GM04504 (cell line): ENCODE results near the gene CKB.

Source experiments
- DNase-seq: peaks from one replicate; pipeline ENCODE4 v3.0.0-alpha.2; 2012; ENCODE audit warnings: low read depth

The CKB gene

DNA sequence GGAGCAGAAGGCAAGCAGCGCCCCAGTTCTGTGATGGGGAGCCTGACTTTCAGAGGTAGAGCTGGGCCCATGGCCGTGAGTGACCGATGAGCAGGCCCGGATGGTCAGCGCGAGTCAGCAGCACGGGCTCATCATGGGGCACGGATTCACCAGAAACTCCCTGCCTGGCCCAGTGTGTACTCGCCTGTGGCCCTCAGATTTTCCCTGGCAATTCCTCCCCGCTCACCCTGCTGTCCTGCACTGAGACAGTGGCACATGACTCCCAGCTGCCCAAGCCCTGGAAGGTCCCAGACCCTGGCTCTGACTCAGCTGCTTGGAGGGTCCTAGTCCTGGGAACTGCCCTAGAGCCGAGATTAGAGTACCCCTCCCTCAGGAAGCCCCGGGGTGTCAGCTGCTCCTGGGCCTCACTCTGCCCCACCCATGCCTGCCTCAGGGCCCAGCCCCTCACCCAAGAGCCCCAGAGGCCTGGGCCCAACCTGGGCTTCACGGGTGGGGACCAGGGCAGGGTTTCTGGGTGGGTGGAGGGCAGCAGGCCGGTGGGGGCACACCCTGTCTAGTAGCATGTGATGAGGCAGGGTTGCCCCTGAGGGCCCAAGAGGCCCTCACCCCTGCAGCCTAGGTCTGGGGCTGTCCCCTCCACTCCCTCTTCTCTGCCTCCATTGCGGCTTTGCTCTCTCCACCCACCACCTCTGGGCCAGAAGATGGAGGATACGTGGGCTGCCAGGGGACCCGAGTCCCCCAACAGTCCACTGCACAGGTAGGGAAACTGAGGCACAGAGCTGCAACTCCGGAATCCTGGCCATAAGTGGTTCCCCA lies 14.8 kb upstream of the CKB start:
- DNase-seq: no peak

DNA sequence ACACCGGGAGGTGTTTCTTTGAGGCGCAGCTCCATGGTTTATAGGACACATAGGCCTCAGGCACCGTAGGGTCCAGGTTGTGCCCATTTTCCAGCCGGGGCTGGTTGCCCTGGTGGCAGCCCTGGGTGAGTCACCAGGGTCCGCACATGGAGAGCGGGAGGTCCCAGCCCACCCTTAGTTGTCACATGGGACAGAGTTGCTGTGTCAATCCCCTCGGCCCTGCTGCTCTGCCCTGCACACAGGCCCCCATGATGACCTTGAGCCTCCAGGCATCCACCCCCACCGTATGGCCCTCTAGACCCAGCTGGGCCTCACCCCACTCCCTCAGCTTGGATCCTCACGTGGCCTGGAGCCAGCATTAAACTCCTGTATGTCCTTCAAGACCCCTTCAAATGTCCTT lies 14.1 kb upstream of the CKB start:
- DNase-seq: no peak

DNA sequence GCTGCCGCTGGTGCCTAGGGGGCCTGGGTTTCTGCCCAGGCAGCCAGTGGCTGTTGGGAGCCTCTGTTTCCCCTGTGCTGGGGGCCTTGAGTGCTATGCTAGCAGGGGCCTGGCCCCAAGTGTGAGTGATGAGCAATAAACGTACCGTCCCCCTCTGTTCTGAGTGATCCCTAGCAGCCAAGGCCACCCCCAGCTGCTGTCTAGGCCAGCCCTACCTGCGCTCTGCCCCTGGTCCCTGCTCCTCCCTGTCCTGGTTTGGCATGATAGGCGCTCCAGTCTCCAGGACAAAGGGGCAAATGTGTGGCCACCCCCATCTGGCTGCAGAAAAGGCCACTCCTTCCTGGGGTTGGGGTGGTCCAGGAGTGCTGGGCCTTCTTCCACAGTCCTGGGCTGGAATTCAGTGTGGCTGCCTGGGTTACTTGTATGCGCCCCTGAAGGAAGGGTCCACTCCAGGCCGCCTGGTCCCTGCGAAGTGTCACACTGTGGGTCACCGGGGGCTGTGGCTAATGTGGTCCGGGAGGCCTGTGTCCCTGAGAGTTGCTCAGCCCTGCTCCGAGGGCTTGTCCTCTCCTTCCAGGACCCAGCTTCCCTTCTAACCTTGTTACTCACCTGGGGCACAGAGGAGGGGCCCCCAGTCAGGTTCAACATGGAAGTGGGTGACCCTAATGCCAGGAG lies 13.4 kb upstream of the CKB start:
- no peak for DNase-seq

DNA sequence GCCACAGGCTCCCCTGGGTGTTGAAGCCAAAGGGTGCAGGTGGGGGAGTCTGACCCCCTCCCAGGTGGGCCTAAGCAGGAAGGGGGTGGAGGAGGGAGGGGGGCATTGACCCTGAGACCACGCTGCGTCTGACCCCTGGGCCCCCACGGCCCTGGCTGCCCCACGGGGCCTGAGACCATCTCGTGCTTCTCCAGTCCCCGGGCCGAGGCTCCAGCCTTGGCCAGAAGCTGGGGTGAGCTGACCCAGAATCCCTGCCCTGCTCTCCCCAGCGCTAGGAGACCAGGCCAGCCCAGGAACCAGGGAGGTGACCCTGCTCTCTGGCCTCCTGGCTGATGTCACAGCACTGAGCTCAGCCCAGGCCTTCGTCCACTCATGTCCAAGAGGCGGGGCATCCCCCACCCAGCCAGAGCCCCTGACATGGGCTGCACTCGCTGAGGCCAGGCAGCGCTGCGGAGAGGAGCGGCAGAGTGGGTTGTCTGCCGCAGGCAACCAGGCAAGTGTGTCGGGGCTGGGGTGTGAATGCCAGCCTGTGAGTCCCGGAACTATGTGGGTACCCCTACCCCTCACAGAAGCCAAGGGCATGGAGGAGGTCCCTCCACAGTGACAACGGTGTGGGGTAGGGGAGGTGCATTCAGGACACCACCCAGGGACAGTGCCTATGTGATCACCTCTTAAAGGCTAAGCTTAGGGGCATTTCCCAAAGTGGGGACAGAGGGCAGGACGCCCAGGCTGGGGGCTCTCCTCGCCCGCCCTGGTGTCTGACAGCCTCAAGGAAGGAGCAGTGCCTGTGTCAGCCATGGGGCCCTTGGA lies 12.7 kb upstream of the CKB start:
- no peak for DNase-seq

DNA sequence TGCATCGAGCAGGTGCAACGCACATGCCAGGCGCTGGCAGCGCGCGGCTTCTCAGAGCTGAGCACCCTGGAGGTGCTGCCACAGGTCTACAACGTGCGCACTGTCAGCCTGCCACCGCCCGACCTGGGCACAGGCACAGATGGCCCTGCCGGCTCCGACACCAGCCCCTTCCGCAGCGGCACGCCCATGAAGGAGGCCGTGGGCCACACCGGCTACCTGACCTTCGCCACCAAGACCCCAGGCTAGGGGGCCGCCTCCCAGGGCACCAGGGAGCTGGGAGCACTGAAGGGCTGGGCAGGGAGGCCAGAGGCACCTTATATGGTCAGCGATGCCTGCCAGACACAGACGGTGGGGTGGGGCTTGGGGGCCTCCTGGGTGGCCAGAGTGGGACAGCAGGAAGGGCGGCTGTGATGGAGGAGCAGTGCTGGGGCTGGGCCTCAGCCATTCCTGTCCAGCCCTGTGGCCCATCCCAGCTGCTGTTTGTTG lies 12.0 kb upstream of the CKB start:
- no peak for DNase-seq

DNA sequence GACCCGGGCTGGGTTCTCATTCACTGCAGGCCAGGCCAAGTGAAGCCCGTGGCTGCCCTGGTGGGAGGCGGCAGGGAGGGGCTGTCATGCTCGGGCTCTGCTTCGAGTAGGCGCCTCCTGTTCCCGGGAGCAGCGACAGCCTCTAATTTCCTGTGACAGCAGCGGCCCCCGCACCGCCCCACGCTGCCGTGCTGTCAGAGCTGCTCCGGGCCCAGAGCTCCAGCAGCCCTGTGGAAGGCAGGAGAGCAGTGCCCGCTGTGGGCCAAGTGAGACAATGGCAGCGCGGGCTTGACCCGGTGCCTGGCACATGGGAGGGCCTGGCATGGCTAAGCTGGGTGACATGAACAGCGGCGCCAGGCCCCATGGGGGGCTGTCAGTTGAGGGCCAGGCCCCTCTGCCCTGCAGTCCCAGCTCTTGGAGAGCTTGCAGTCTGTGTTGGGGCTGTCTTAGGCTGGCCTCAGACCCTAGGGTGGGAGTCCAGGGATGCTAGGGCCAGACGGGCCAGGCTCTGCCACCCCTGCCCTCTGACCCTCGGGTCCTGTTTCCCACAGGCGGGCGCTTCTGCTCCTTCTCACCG lies 11.5 kb upstream of the CKB start:
- no peak for DNase-seq

DNA sequence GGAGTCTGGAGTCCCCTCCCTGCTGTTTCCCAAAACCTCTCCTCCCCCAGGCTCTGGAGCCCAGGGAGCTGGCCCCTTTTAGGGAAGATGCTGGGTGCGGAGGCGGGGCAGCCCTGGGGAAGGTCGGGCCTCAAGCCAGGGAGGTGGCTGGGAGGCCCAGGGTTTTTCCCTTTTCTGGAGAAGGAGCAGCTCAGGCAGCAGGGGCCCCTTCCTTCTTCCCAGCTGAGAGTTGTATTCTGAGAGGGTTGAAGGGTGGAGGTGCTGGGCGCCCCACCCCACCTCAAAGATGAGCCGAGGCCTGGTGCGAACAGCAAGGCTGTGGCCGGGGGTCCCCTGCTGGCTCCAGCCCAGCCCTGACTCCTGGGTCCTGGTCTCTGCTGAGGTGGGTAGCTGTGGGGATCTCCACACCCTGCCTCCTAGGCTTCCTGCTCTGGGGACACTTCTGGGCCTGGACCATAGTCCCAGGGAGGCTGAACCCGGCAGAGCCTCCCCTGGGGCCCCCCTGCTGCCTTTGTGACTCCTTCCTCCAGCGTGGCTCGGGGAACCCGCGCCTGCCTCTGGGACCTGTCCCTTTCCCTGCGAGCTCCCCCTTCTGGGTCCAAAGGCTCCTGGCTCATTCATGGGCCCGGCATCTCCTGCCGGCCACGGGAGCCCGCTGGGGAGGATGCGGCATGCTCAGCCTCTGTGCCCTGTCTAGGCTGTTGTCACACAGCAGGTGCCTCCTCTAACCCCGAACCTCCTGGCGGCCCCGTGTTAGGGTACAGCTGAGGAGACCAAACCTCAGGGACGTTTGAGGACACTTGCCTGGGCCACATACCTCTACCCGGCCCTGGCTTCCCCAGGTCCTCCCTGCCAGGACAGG lies 10.7 kb upstream of the CKB start:
- DNase-seq: no peak

DNA sequence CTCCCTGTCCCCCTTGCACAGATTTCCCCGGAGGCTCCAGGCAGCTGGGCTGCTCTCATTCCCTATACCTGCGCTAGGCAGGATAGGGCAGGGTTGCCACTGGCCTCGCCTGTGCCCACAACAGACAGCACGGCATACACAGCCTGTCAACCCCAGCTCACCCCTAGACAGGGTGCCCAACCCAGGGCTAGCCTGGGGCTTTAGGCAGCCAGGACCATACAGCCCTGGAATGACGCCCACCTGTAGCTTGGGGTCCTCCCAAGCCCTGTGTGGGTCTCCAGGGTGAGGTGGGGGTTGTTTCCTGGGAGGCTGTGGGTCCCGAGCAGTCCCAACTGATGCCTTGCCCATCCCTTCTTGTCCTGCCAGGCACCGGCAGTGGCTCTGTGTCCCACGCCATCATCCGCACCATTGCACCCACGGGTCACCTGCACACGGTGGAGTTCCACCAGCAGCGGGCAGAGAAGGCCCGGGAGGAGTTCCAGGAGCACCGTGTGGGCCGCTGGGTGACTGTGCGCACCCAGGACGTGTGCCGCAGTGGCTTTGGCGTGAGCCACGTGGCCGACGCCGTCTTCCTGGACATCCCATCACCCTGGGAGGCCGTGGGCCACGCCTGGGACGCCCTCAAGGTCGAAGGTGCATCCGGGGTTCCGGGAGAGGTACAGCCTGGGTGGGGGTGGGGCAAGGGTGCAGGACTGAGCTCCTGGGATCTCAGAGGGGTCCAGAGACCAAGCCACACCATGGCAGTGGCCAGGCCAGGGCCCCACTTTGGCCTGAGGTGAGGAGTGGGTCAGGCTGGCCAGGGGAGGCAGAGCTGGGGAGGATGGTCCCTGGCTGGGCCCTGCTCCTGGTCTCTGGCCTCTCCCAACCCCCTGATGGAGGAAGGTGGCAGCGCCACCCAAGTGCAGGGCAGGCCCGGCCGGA lies 9.8 kb upstream of the CKB start:
- DNase-seq: no peak

DNA sequence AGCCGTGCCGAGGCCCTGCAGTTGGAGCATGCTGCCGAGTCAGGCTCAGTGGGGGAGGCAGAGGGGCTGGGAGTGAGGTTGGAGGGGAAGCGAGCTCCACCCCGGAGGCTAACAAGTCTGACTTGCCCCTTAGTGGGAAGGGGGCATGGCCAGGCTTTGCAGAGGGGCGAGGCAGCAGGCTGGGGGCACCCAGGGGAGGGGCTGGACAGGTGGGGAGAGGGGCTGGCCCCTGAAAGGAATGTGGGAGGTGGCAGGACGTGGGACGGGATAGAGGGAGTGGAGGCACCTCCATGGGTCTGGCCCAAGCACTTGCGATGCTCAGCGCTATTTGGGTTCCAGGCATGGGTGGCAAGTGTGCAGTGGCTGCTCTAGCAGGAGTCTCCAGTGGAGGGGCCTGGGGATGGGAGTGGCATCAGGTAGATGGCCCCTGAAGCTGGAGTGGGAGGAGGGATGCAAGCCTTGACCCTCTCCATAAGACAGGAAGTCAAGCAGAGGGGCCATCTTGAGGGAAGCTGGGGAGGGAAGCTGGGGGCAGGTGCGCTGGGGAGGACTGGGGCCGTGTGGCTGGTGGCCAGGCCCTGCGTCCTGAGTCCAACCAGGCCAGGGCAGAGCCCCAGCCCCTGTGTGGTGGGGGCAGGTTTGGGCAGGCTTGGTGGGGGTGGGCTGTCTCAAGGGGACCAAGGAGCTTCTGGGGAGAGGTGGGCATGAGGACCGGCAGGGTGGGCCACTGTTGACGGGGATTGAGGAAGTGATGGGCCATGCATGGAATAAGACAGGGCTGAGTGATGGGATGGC lies 9.0 kb upstream of the CKB start:
- no peak for DNase-seq

DNA sequence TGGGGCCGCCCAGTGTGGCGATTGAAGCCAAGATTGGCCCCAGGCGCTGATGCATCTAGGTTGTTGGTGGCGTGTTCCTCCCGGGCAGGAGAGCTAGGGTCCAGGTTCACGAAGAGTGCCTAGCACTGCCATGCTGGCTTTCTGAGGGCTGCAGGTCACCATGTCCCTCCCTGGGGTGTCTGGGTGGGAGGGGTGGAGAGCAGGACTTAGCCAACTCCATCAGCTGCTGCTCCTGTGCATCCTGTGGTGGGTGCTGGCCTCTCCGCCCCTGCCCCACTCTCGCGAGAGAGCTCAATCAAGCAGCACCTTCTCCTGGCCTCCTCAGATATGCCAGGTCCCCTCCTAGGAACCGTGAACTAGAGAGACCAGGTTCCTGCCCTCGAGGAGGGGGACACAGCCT lies 8.2 kb upstream of the CKB start:
- DNase-seq: no peak

DNA sequence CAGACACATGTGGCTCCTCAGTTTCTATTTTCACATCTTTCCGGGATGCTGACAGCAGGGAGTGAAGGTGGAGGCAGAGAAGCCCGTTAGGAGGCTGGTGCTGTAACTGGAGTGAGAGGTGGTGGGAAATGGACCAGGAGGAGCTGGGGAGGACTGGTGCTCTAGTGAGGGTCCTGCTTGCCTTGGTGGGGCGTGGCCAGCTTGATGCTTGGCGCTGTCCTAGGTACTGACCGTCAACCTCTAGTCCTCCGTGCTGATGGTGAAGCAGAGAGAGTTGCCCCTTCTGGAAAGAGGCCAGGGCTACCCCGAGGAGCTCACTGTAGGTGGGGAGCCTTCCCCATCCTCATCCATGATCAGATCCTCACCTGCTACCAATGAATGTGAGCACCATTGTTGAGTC lies 7.8 kb upstream of the CKB start:
- DNase-seq: no peak

DNA sequence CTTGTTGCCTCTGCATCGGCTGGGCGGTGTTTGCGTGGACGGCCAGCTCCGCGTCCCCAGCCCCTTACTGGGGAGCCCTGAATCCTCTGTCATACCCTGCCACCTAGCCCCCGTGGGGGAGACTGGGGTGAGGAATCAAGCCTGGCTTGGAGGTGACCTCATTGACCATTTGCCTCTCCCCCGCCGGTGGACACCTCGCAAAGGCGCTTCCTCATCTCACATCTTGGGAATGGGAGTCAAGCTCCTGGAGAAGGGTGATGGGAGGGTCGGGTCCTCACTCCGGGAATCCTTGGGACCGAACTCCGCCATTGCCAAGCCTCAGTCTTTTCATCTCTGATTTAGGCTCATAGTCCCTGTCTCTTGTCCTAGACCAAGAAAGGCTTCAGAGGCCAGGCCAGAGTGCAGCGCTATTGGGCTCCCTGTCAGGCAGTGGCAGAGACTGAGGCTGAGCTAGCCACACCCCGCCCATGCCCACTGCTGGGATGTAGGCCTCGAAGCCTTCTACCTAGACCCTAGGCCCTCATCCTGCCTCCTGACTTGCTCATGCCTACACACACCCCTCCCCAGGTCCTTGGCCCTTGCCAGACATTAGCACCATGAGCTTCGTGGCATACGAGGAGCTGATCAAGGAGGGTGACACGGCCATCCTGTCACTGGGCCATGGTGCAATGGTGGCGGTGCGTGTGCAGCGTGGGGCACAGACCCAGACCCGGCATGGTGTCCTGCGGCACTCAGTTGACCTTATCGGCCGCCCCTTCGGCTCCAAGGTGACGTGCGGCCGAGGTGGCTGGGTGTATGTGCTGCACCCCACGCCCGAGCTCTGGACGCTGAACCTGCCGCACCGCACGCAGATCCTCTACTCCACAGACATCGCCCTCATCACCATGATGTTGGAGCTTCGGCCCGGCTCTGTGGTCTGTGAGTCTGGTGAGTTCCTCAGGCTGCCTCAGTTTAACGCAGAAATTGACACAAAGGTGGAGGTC lies 7.0 kb upstream of the CKB start:
- no peak for DNase-seq

DNA sequence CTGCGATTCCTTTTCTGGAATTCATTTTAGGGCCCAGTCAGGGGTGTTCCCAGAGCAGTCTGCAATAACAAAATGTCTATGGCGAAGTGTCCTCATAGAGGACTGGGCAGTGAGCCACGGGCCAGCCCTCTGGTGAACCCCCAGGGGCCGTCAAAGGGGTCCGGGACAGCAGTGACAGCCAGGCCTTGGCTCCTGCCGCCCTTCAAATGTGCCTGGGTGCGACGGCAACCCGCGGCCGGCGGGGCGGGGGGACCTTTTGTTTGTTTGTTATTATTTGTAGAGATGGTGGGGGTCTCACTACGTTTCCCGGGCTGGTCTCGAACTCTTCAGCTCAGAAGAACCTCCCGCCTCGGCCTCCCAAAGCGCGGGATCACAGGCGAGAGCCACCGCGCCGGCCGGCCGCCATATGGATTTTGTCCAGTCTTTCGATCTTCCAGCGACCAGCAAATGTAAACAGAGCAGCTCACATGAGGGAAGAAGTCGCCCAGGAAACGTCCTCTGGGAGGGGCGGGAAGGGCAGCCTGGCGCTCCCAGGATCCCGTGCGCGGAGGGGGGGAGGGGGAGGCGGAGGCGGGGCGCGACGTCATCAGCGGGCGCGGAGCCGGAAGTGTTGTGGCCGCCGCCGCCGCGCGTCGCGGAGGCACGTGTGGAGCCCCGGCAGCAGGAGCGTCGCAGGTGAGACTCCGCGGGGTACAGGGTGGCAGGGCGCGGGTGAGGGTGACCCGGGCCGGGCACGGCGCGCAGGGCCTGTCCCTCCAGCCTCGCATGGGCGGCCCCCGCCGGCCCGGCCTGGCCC lies 6.2 kb upstream of the CKB start, which contains the start of gene TRMT61A:
Gene TRMT61A, plus strand, starts transcription at position 610 of the 796 bp plus-strand sequence. CDS start 783 bp downstream, outside the sequence.
- DNase-seq: peak; percentile 83

DNA sequence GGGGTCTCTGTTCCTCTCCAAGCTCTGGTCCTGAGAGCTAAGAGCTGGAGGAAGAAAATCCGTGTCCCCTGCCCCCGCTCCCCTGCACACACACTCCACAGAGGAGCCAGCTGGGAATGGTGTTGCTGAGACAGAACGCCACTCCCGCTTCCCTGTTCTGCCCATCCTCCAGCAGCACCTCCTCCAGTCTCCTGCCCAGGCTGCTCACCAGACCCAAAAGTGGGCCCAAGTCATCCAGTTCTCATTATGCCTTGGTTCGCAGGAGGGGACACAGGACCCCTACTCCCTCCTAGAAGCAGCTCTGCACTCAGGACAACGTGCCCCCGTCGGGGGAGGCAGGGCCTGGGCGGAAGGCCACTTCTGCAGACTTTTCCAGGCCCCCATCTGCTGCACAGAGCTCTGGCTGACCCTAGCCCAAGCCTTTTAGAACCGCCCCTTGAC lies 5.5 kb upstream of the CKB start:
- DNase-seq: no peak

DNA sequence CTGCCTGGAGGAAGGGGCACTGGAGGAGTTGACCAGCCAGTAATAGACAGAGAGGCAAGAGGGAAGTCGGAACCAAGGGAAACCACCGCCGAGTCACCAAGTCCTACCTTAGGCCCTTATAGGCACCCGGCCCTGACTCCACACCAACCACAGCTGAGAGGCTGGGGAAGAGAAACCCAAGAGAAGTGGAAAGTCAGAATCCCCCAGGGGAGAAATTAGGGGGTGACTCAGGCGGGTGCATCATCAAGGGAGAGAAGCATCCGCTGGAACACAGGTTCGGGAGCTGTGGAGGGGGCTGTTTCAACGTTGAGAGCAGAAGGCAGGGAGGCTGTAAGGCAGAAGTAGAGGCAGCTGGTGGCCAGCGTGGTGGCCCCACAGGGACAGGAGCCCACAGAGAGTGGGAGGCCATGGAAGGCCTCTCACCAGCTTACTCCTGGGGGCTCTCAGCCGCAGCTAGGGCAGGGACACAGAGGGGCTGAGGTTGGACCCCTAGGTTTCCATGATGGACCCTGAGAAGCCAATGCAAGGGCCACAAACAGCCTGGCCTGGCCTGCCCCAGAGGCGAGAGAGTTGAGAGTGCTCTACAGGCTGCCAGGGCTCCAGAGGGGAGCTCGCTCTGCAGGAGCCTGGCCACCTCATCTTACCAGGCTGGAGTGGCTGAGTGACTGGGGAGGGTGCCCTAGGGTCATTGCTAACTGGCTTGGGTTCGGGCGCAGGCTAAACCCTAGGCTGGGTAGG lies 4.9 kb upstream of the CKB start:
- no peak for DNase-seq

DNA sequence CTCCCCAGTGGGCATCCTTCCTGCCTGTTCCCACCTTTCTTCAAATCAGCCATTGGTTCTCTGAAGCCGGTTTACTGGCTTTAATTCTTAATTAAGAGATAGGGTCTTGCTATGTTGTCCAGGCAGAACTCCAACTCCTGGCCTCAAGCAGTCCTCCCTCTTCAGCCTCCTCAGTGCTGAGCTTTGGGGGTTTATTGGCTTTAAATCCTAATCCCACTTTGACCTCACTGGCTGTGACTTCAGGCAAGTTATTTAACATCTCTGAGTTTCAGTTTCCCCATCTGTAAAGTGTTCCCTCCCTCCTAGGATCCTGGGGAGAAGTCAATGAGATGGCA lies 4.3 kb upstream of the CKB start:
- DNase-seq: no peak
